ENCODE measurements around the gene FAM241A. TPM values are rescaled to one million over a fixed set of nuclear protein-coding genes. Genes with fewer than 3 reads are reported as not detected.

Gene FAM241A
- total and polyA plus RNA-seq, 2 donors (not counting 3 experiments of a cell fraction or from before 2014, with no cell fraction given) = 3.2 to 9.1 TPM

- H2AFZ ChIP-seq (ENCODE audit: low read depth, low read length) = no peak overlapping the region
- H3K9me1 ChIP-seq (replicated peaks; ENCODE audit: control insufficient read depth, extremely low read depth, insufficient read depth, low read length) = no peaks in the 10 kb centered on the region
- H3K4me3 ChIP-seq (replicated peaks in 1 of 3; ENCODE audit: insufficient read depth in 1 of 3, low read depth in 1 of 3, low read length in 3 of 3) = no peak overlapping the region
- DNase-seq (ENCODE audit: low read depth, low spot score) (no peak), FAIRE-seq (no peak)
- no peaks in the 10 kb centered on the region for H3K4me1 ChIP-seq (ENCODE audit: control insufficient read depth, extremely low read depth, insufficient read depth, low read length)
- no peak overlapping the region for H3K4me2 ChIP-seq (ENCODE audit: insufficient read depth, low read length)
- POLR2A ChIA-PET = no interaction called here
- intact Hi-C loops (cut with micrococcal nuclease) (no loop called here), dilution Hi-C loops (cut with MboI; ENCODE audit: extremely low pct_ligation_motif_present, low sequenced_read_pairs) (no loop called here)
- H3K79me2 ChIP-seq (ENCODE audit: control insufficient read depth, insufficient read depth, low read length) = peaks cover 11% of the 10 kb centered on the region
- no peaks in the 10 kb centered on the region for H3K9me3 ChIP-seq (replicated peaks; ENCODE audit: control insufficient read depth, insufficient read depth, low read length)
- no peaks in the 10 kb centered on the region for H3K36me3 ChIP-seq (ENCODE audit: control insufficient read depth in 2 of 2, extremely low read depth in 1 of 2, insufficient read depth in 2 of 2, low read length in 2 of 2)
- H4K20me1 ChIP-seq (replicated peaks; ENCODE audit: control insufficient read depth, extremely low read depth, insufficient read depth, low read length) = no peaks in the 10 kb centered on the region
- BruUV-seq (replicated peaks) = no TSS peak
- CTCF ChIA-PET = no interaction called here
- H3K9ac ChIP-seq (replicated peaks; ENCODE audit: extremely low read depth, insufficient read depth, low read length) = no peak overlapping the region
- H3K27me3 ChIP-seq (ENCODE audit: control insufficient read depth in 2 of 2, insufficient read depth in 2 of 2, low read length in 2 of 2) = no peaks in the 10 kb centered on the region
- no peak overlapping the region for H3K27ac ChIP-seq (ENCODE audit: insufficient read depth, low read depth, low read length)
- TF ChIP-seq CTCF (IDR thresholded peaks at IDR 0.05; ENCODE audit: extremely low read depth in 1 of 2, insufficient read depth in 1 of 2, low read depth in 1 of 2, low read length in 2 of 2) = no peak
- TF ChIP-seq MYC (IDR thresholded peaks at IDR 0.05; ENCODE audit: low read depth, low read length) = no peak
- no peak for TF ChIP-seq EZH2 (IDR thresholded peaks at IDR 0.05; ENCODE audit: borderline replicate concordance, low read depth, low read length, severe bottlenecking)
- TF ChIP-seq POLR2A (IDR thresholded peaks at IDR 0.05; ENCODE audit: low read depth, low read length) = no peak
- TF ChIP-seq MAX (IDR thresholded peaks at IDR 0.05; ENCODE audit: insufficient read depth, insufficient read length) = no peak
- no peak for TF ChIP-seq FOS (IDR thresholded peaks at IDR 0.05; ENCODE audit: borderline replicate concordance, insufficient read depth, low read length)
- no peak for TF ChIP-seq GATA2 (IDR thresholded peaks at IDR 0.05; ENCODE audit: insufficient read depth, insufficient read length, low read depth, low read length)
- no peak for TF ChIP-seq POLR2AphosphoS5 (IDR thresholded peaks at IDR 0.05; ENCODE audit: insufficient read depth, low read depth, low read length)
Measured at GRCh38 chr4:112184438-112184837, 39.2 kb downstream of the FAM241A start.

All from endothelial cell of umbilical vein (primary cell).